Measurements from ENCODE around the gene ATP1A1.
A peak's percentile ranks its signal among the peaks of the same experiment; 100 is the strongest.

Gene ATP1A1

DNA sequence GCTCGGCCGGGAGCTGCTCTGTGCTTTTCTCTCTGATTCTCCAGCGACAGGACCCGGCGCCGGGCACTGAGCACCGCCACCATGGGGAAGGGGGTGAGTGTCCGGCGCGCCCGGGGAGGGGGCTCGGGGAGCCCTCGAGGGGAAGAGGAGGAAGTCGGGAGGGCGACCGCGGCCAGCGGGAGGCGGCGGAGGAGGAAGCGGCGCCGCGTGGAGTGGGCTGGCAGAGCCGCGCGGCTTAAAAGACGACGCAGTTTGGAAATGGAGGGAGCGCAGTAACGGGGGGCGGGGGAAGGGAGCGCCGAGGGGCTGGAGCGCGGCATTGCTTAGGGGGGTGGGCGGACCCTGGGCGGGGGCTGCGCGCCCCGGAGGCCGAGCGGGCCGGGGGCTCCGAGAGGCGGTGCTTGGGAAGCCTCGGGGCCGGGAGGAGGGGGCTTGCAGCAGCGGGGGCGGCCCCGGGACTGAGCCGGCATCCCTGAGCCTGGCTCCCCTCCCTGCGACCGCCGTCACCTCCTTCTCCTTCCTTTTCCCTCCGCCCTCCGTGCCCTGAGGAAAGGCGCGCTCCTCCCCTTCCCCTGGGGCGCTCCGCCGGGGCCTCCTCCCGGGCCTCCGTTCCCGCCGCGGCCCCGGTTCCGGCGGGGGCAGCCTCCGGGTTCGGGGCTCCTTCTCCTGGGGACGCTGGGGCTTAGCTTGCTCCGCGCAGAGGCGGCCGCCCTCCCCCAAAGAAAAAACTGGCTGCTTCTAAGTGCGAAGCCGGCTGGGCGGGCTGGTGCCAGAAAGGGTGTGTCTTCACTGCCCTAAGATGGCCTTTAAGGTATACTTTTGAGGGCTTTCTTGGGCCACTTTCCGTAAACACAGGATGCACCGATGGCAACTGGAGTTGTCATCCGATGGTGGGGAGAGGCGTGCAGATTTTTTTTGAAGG, 648 bp downstream of the ATP1A1 start:
- no peak for DNase-seq

DNA sequence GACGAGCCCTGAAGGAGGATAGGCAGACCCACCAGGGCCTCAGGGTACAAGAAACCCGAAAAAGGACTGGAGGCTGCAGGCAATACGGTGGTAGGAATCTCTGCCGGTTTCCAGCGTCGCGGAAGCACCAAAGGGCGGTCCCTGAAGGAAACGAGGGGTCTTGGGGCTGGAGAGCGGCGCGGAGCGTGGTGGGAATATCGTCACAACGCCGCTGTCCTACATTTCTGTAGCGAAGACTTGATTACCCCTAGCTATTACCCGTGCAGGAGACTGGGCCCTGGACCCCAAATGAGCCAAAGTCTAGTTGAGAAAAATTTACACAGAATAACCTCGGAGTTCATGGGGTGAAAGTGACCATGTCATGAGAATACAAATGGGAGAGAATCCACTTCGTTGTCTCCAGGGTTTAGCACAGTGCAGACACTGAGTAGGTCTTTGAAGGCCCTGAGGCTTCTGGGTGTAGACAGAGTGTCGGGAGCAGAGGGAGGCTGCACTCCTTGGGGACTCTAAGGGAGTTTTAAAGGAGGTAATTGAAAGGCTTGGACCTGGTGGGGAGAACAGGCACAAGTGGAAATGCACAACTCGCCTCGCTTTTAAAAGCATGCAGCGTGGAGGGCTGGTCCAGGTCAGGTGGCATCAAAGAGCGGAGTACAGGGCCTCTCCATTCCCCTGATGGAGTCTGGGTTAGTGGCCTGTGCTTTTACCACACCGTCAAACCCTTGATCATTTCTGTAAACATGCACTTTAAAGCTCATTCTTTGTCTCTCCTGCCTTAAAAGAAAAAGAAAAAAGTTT, 1.5 kb downstream of the ATP1A1 start:
- DNase-seq, result no peak

DNA sequence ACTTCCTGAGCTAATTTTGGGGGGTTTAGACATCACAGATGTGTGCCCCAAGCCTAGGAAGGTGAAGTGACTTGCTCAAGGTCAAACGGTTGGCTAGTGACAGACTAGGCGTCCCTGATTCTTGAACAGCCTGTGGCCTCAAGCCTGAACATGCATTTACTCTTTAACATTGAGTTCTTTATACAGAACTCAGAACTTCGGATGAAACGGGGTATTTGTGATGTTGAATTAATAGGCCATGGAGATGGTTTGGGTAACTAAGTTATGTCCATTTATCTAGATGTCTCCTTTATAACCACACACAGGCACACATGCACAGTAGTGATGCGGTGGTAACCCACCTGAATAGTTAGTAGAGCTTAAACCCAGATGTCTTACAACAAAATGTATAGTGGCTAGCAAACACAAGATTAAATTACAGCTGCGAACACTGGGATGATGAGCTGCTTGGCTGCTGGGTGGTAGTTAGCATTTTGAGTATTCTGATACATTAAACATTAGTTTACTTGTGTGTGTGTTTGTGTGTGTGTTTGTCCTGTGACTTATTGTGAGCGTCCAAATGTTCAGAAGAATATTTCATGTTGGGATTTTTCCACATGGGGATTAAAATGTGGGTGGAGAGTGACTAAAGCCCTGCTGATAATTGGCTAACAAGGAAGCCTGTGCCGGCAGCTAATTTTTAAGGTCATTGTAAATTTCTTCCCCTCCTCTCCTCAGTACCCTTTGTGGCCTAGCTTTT, 2.3 kb downstream of the ATP1A1 start:
- peak; percentile 13 for DNase-seq

DNA sequence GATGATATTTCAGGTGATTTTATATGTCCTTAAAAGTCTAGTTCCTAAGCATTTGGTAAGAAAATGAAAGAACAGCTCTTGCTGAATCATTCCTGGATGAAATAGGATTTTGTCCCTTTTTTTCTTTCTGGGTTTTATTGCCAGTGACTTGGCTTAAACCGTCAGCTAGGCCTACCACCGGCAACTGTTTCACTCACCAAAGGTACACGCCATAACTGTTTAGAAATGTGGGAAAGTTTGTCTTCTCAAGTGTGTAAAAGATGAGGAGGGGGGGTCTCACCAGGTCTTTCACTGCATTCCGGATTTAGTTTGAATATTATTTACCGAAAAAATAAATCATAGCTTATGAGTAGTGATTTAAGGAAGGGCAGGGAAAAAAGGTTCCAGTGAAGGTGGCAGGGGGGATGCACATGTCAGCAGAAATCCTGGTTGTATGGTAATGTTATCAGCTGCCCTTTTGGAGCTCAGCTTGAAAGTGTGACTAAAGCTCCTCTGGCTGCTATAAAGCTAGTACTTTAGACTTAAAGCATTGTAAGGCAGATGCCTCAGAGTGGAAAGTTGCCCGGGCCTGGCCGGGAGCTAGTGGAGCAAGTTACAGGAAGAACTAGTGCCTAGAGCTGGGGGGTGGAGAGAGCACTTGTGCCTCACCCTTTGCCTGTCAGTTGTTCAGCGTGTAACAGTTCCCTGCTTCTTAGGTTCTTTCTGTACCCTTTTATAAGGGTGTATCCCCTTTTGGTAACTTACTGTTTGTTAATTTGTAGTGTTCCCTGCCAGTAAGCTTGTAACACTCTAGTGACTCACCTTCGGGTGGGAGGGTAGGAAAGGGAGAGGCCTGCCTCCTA, 3.1 kb downstream of the ATP1A1 start:
- no peak for DNase-seq

DNA sequence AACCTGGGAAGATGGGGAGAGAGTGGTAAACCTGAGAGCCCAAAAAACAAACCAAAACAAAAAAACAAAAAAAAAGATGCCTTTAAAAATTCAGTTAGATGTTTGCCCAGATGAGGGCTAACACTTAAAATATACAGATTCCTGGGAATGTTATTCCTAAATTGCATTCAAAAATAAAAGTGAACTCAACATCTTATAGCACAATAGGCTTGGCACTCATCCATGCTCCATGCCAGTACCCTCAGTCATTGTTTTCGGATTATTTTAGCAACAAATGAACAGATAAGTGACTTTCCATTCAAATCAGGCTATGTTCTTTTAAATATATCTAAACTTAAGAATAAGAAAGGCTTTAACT, 3.7 kb downstream of the ATP1A1 start:
- DNase-seq, result no peak

DNA sequence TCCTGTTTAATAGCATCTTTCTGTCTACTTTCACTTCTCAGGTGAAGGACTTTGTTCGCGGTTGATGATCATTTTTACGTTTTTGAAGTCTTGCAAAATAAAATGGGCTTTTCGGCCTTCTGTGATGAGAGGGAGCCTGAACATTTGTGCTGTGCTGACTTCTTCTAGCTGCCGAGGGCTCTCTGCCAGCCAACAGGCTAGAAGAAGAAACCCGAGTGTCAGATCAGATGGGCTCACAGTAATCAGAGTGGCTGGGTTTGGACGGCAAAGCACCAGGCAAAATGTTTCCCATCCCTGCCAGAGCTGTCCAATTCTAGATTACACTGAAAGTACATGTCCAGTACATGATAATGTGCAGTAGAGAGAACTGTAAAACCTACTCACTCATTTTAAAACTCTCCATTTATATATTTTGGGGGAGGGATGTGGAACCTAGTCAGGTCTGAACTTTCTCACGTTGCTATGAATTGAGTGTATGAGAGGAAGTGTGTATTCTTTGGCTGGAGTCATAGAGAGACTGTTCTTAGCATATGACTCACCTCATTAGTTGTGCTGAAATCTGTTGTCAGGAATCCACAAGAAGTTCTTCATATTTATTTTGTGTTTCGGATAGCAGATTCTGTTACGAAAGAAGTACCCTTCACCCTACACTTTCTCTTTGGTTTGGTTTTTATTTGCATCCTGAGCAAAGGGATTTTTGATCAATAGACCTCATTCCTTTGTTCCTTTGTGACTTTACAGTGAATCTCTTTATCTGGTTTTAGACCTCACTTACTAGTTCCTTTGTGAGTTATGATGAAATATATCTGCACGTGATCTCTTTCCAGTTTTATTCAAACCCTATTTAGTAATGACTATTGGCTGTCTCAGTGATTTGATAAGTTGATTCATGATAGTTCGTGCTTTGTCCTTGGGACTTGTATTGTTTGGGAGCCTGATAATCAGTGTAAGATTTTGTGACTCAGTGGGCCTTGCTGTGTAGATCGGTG, 4.8 kb downstream of the ATP1A1 start:
- no peak for DNase-seq

DNA sequence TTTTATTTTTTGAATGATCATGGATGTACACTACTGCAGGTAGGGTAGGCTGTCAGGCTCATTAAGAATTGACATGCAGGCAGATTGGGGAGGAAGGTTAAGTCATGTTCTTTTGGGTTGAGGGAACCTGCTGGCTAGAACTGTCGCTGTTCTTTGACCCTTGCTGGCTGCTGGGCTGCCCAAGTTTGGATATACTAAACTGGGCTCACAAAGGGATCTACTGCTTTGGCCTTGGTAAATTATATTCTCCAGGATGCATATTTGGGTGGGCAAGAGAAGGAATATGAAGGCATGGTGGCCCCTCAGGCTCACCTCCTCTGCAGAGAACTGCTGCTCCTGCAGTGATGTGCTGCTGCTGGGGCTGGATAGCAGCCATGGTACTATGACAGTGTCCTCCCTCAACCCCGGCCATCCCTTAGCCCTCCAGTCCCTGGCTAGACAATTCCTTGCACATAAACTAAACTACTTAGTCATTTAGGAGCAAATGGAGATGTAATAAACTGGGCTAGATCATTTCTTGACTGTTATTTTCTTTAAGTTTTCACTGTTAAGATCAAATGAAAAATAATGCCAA, 6.1 kb downstream of the ATP1A1 start:
- no peak for DNase-seq

DNA sequence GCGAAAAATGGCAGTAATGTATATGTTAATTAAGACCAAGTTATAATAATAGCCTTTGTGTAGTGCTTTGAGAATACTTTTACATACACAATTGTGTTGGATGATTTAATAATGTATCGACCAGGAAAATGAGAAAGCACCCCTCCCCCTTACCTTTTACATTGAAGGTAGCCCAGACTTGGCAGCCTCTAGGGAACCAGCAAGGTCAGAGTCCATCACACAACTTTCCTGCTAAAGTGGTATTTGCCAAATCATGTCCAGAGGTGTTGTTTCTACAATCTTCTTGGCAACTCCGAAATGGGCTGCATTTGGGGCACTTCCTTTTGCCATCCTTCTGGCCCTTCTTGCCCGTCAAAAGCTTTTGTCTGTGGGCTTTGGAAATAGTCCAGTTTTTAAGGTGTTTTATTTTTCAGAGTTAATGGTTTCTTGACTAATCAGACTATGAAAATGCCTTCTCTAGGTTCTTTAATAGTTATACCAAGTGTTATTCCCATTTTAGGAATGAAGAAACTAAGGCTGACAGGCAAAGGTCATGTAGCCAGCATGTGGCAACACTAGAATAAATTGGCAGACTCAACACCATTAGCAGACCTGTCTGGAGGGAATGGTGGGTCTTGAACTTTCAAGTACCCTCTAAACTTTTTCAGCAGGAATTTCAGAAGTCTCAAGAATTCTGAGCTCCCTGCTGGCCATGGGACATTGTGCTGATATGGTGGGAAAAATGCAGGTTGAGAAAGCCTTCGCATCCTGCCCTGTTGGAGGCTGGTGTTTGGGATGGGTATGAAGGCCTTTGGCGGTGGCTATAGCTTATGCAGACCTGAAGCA, 6.8 kb downstream of the ATP1A1 start:
- no peak for DNase-seq

DNA sequence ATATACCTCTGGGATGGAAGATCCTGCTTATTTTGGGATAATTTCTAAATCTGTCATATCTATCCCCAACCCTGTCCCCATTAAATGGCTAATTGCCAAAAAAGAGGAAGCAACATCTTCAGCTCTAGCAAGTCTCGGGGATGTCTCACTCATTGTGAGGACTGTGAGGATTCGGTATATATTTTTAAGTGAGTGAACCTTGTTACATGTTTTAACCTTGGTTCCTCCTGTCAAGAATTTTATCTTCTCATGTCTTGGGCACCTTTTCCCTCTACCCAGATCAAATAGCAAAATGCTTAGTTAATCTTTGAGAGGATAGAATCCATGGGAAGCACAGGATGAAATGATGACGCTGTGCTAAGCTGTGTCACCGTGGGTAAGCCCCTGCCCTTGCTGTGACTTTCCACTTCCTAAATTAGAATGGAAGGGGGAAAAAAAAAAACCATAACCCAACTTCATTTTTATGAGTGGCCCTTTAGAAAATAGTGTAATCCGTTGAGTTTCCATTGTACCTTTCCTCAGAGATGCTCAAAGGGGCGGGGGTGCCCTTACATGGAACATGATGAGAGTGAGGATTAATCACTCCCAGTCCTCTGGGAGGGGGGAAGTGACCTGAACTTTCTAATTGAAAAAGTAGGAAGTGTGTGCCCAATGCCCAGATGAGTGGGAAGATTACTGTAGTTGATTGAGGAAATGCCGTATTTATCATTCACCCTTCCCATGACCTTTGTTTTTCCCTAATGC, 7.6 kb downstream of the ATP1A1 start:
- no peak for DNase-seq

DNA sequence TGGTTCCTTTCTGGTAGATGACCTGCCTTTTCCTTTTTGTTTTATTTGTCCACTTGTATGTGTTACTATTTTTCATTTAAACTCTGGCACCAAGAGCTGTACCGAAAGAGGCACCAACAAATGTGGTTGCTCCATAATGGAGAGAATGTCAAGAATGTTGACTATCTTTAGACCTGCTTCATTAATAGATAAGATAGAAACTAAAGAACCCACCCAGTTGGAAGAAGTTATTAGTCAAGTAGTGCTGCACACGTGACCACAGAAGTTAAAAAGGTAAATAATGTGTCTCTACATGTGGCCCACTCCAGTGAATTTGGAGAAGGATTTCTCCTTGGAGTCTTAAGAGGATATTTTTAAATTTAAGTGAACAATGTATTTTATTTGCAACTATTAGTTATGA, 9.3 kb downstream of the ATP1A1 start:
- DNase-seq, result no peak

DNA sequence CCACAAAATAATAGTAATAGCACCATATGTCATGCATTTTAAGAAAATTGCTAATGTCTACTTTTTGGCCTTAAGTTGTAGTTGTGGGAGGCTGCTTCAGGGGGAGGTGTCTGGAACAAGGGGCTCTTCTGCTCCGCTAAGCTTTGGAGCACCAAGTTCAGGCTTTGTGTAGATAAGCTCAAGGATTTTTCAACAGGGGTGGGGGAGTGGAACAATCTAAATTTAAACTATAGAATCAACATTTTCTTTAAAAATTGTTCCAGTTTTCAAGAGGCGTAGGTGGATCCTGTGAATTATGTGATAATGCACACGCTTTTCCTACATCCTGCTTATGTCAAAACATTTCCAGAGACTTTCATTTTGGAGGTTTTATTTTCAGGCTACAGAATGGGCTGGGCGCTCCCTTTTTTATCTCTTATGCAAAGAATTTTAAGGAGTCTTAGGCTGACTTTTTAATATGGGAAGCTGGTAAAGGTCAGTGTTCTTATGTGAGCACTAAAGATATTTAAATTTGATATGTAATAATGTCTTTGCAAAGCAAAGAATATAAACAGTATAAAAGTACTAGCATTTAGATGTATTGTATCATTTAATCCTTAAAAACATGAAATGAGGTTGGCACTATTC, 9.9 kb downstream of the ATP1A1 start:
- DNase-seq, result no peak

DNA sequence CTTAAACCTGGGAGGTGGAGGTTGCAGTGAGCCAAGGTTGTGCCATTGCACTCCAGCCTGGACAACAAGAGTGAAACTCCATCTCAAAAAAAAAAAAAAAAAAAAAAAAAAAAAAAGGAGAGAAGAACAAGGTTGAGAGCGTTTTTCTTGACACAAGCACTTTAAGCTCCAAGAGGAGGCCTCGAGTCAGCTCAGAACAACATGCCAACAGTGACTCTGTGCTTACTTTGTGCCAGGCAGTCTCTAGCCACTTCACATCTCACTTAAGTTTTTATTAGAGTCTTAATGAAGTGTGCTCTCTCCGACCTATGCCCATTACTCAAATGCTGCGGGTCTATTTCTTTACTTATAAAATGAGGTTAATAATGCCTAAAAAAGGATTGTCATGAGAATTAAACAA, 13.0 kb downstream of the ATP1A1 start:
- DNase-seq, result no peak

DNA sequence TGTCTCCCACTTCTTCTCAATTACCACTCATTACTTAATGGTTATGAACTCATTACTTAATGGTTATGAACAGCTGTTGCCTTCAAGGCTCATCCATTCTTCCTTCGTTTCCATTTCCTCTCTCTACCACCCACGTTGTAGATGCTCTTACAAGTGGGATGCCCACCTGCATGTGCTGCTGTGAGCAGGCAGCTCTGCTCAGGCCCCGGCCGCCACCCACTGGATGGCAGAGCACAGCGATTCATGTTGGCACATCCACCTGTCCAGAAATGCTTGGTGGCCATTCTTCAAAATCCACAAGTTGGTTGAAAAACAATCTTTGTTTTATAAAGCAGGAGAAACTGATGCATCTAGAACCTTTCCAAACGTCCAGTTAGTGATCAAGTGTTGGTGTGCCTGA, 14.5 kb downstream of the ATP1A1 start:
- no peak for DNase-seq

DNA sequence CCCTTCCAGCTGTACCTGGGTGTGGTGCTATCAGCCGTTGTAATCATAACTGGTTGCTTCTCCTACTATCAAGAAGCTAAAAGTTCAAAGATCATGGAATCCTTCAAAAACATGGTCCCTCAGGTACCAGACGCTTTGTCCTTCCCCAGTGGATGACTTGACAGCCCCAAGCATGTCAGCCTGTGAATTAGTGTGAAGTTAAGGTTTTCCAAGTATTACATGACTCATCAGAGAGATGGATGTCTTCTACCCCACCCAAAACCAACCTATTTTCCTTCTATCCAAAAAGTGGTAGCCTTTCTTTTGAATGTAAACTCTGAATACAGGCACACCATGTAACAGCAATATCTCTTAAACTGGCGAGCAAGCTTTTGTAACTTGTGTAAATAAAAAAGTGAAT, 15.1 kb downstream of the ATP1A1 start:
- no peak for DNase-seq

DNA sequence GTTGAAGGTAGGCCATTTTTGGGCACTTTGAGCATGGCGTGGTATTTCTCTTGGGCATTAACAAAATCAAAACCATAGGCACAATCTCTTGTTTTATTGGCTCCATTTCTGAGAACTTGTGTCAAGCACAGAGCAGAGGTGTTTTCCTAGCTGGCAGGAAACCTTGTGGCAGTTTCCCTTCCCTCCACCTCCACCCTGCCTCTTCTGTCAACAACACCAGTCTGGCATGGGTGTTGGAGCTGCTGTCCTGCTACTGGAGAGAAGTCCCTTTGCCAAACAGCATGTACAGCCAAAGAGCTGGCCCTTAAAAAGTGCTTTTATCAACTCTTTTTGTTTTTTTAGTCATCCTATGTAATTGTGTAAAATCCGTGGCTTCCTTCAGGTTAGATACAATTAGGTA, 16.0 kb downstream of the ATP1A1 start:
- no peak for DNase-seq

DNA sequence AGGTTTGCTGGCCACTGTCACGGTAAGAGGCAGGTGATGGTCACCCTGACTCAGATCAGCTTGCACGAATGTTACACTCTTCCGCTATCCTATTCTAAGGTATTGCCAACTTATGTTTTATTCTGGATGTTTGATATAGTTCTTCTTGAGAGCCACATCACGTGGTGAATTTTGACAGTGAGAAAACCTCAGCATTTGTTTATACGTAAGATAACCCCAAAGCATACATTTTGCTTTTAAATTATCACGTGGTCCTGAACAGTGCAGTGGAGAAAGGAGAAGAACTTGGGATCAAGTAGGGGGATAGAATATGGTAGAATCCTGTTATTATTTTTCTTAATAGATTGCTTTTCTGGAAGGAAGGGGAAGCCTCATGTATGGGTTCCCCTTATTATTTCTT, 16.6 kb downstream of the ATP1A1 start:
- DNase-seq, result no peak

DNA sequence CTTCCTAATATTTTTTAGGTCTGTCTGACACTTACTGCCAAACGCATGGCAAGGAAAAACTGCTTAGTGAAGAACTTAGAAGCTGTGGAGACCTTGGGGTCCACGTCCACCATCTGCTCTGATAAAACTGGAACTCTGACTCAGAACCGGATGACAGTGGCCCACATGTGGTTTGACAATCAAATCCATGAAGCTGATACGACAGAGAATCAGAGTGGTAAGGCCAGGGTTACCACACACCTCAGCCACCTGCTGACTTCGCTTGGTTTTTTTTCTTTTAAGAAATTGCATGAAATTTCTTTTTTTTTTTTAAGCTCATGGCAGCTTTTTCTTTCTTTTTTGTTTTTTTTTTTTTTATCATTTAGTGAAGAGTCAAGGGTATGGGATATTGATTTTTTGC, 17.2 kb downstream of the ATP1A1 start:
- no peak for DNase-seq

DNA sequence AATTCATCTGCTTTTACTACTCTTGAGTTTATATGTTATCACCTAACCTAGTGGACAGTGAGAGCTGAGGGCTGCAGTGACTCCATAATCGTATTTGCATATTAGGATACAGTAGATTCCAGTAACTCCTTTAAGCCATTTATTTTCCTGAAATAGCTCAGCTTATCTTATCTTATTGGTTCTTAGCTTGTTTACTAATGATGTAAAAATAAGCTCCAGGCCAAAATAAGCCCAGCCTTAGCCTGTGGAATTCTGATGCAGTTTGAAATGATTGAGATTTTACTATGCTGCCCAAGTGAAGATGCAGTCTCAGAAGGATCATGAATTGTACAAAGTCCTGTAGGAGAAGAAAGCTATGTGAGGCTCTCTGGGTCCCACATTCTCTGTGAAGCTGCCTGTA, 18.1 kb downstream of the ATP1A1 start:
- no peak for DNase-seq
